Prostate gland (tissue), 2 donors: ENCODE measurements around the gene ZNF471. TPM values are rescaled to one million over a fixed set of nuclear protein-coding genes. Genes with fewer than 3 reads are reported as not detected.

Experiments
- DNase-seq: peaks from one replicate; pipeline ENCODE4 v3.0.0-alpha.2; 2019; ENCODE audit warnings: low spot score
- H3K27ac ChIP-seq, 2 donors: fragments of 200-600 bp; sonication (generic); 2 replicates each; pipeline ENCODE4 v1.5.1; 2017 to 2019
- H3K27me3 ChIP-seq: fragments of 200-600 bp; sonication (generic); replicated peaks from 2 replicates; pipeline ENCODE4 v1.5.1; 2019; ENCODE audit not compliant: insufficient read depth
- H3K36me3 ChIP-seq, 2 donors: fragments of 200-600 bp; sonication (generic); 1 replicate in 1 of 2; 2 replicates in 1 of 2; pipeline versions ENCODE4 v1.5.1 to v1.8.1; 2017 to 2019
- H3K4me1 ChIP-seq: fragments of 200-600 bp; sonication (generic); replicated peaks from 2 replicates; pipeline ENCODE4 v1.5.1; 2019
- H3K4me3 ChIP-seq, 2 donors: fragments of 200-600 bp; sonication (generic); 2 replicates each; pipeline ENCODE4 v1.5.1; 2017 to 2019
- H3K9me3 ChIP-seq: fragments of 200-600 bp; sonication (generic); 2 replicates; pipeline ENCODE4 v1.5.1; 2017
- CTCF ChIP-seq, 4 experiments: fragments of 200-600 bp in 2 of 4; fragments of 450-650 bp in 2 of 4; sonication (generic) in 2 of 4; IDR thresholded peaks; 1 replicate in 3 of 4; 2 replicates in 1 of 4; pipeline ENCODE4 v1.5.1; 2016 to 2019; ENCODE audit warnings: antibody characterized with exemption in 4 of 4, mild to moderate bottlenecking in 2 of 4, moderate library complexity in 2 of 4
- POLR2A ChIP-seq: fragments of 450-650 bp; IDR thresholded peaks from one replicate; pipeline ENCODE4 v1.6.1; 2016; ENCODE audit warnings: antibody characterized with exemption, mild to moderate bottlenecking
- POLR2AphosphoS5 ChIP-seq: sonication (generic); formaldehyde crosslinking; IDR thresholded peaks from one replicate; pipeline ENCODE4 v1.6.1; 2017; ENCODE audit warnings: antibody characterized with exemption
- WGBS: methylation state at CpG from one replicate; pipeline ENCODE4 v1.1.5; 2018; 5-methylcytosine and 5-hydroxymethylcytosine counted together
- intact Hi-C: fragments of 100-400 bp; cut with DNase I; formaldehyde crosslinking; loops from one replicate; pipeline ENCODE4 v1.14.2; 2022
- total RNA-seq, 2 donors: library from RNA; depleted of rRNA; stranded (reverse); fragments of >200 nt; gene quantifications; one replicate each; pipeline ENCODE4 v1.1.0, GENCODE V29; 2016

ZNF471 gene
- total RNA-seq, 2 donors from 2014 or later: 4.9 to 8.8 TPM

- H3K9me3 ChIP-seq: no peaks in the 10 kb centered on the region
- H3K36me3 ChIP-seq: no peaks in the 10 kb centered on the region
- H3K27me3 ChIP-seq: no peaks in the 10 kb centered on the region
- no peak overlapping the region for H3K27ac ChIP-seq
- TF ChIP-seq POLR2AphosphoS5: no peak
- TF ChIP-seq POLR2A: no peak
- TF ChIP-seq CTCF (IDR thresholded peaks at IDR 0.05): no peak
- WGBS: 83% methylated on average over 4 of the region's 4 CpGs
- intact Hi-C loops: no loop called here
- no peak overlapping the region for H3K4me3 ChIP-seq
- DNase-seq: no peak
- H3K4me1 ChIP-seq: no peaks in the 10 kb centered on the region
Observed at GRCh38 chr19:56525214-56525860, 17.7 kb downstream of the ZNF471 start.

GRCh38 chr19:56537442-56537841 lies 29.8 kb downstream of the ZNF471 start:
- no peaks in the 10 kb centered on the region for H3K9me3 ChIP-seq
- no peak overlapping the region for H3K27ac ChIP-seq
- WGBS: 93% methylated on average over 3 of the region's 3 CpGs
- no peak for DNase-seq
- H3K36me3 ChIP-seq: no peaks in the 10 kb centered on the region
- H3K4me3 ChIP-seq: no peak overlapping the region
- no peaks in the 10 kb centered on the region for H3K27me3 ChIP-seq
- TF ChIP-seq POLR2A (no peak), POLR2AphosphoS5 (no peak), CTCF (IDR thresholded peaks at IDR 0.05) (no peak)
- no peaks in the 10 kb centered on the region for H3K4me1 ChIP-seq
- intact Hi-C loops: no loop called here

DNA sequence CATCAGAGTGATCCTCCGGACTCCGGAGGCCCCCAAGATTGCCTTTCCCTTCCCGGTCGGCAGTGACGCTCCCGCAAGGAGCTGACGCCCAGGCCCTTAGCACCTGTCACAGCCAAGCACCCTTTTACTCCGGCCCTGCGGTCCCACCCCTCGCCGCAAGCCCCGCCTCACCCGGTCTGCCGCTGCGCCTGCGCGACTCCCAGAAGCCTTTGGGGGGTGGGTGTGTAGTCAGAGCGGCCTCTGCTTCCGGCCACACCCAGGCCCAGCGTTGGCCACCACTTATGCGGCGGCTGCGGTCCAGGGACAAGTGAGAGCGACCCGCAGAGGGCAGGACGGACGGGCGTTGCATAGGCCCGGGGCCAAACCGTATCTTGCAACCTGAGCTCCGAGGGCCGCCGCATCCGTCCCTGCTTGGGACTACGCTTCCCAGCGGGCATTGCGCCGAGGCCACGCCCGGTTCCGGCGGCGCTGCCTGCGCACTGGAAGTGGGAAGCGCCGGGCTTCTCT lies 30.7 kb downstream of the ZNF471 start:
- WGBS: 2% methylated on average over 42 of the region's 46 CpGs
- no peaks in the 10 kb centered on the region for H3K36me3 ChIP-seq
- TF ChIP-seq CTCF (IDR thresholded peaks at IDR 0.05) (peak in 2 of 4 experiments; percentile 25 to 33), POLR2A (peak; percentile 37), POLR2AphosphoS5 (peak; percentile 88)
- H3K9me3 ChIP-seq: no peaks in the 10 kb centered on the region
- DNase-seq: peak; percentile 86
- H3K4me1 ChIP-seq: no peaks in the 10 kb centered on the region
- peak overlapping the region; percentile 64 to 77 for H3K4me3 ChIP-seq
- no peaks in the 10 kb centered on the region for H3K27me3 ChIP-seq
- H3K27ac ChIP-seq: peak overlapping the region; percentile 88 to 91
- intact Hi-C loops: loop anchor here (1.0 kb wide), 2 partner anchors 29 to 31 kb away; partner anchors contain the start of genes ZNF470 and ZNF471

- no peaks in the 10 kb centered on the region for H3K36me3 ChIP-seq
- no peaks in the 10 kb centered on the region for H3K27me3 ChIP-seq
- peak; percentile 73 for DNase-seq
- H3K9me3 ChIP-seq: no peaks in the 10 kb centered on the region
- TF ChIP-seq CTCF (IDR thresholded peaks at IDR 0.05) (no peak), POLR2AphosphoS5 (no peak), POLR2A (no peak)
- intact Hi-C loops: loop anchor here (1.0 kb wide), 2 partner anchors 28 to 32 kb away; partner anchors contain the start of genes ZNF470 and ZNF471
- H3K4me1 ChIP-seq: no peaks in the 10 kb centered on the region
- under 1% methylated on average over 35 of the region's 65 CpGs for WGBS
- H3K4me3 ChIP-seq: peak within 1 kb of the TSS; percentile 64 to 77
- H3K27ac ChIP-seq: peak within 1 kb of the TSS; percentile 88 to 91
Observed at GRCh38 chr19:56538761-56539263, 31.2 kb downstream of the ZNF471 start, which contains the start of gene ZFP28. TSS of gene ZFP28 (plus strand) at chr19:56538948. CDS start at chr19:56539019, 71 bp downstream.
